Tibial nerve (tissue), 4 donors: ENCODE data around the gene CNOT1.

Source experiments
- CTCF ChIP-seq, 5 experiments: fragments of 200-600 bp in 3 of 5; fragments of 450-650 bp in 2 of 5; sonication (generic) in 3 of 5; IDR thresholded peaks; one replicate each; pipeline ENCODE4 v1.5.1; 2016 to 2019; ENCODE audit warnings: antibody characterized with exemption in 5 of 5, mild to moderate bottlenecking in 3 of 5, moderate library complexity in 2 of 5
- EP300 ChIP-seq, 2 donors: sonication (generic); formaldehyde crosslinking; IDR thresholded peaks; one replicate each; pipeline ENCODE4 v1.6.1; 2017; ENCODE audit warnings: antibody characterized with exemption in 2 of 2, mild to moderate bottlenecking in 1 of 2
- POLR2A ChIP-seq, 2 donors: fragments of 450-650 bp; IDR thresholded peaks; one replicate each; pipeline ENCODE4 v1.6.1; 2017; ENCODE audit warnings: antibody characterized with exemption in 2 of 2, mild to moderate bottlenecking in 2 of 2, moderate library complexity in 2 of 2

- TF ChIP-seq EP300 (IDR thresholded peaks at IDR 0.05) (no peak), CTCF (IDR thresholded peaks at IDR 0.05) (no peak), POLR2A (IDR thresholded peaks at IDR 0.05) (no peak)
Observed at GRCh38 chr16:58574895-58575294, 54.7 kb downstream of the CNOT1 start.
